Vagina (tissue), 2 donors: ENCODE measurements around the gene TRA2A. TPM values are rescaled to one million over a fixed set of nuclear protein-coding genes. Genes with fewer than 3 reads are reported as not detected.

Experiments used
- DNase-seq, 2 donors: peaks; one replicate each; pipeline ENCODE4 v3.0.0-alpha.2; 2017; ENCODE audit errors: extremely low spot score in 2 of 2
- H3K27ac ChIP-seq: fragments of 200-600 bp; sonication (generic); one replicate; pipeline ENCODE4 v1.5.1; 2019
- H3K27me3 ChIP-seq: fragments of 200-600 bp; sonication (generic); one replicate; pipeline ENCODE4 v1.5.1; 2019
- H3K36me3 ChIP-seq, 2 donors: fragments of 200-600 bp; sonication (generic); one replicate each; pipeline ENCODE4 v1.5.1; 2017 to 2019
- H3K4me1 ChIP-seq: fragments of 200-600 bp; sonication (generic); one replicate; pipeline ENCODE4 v1.5.1; 2019
- H3K4me3 ChIP-seq, 2 donors: fragments of 200-600 bp; sonication (generic); 1 replicate in 1 of 2; 2 replicates in 1 of 2; pipeline ENCODE4 v1.5.1; 2016 to 2019
- H3K9me3 ChIP-seq: fragments of 200-600 bp; sonication (generic); one replicate; pipeline ENCODE4 v1.5.1; 2019
- POLR2A ChIP-seq, 2 donors: fragments of 450-650 bp; IDR thresholded peaks; one replicate each; pipeline ENCODE4 v1.6.1; 2017; ENCODE audit warnings: antibody characterized with exemption in 2 of 2, mild to moderate bottlenecking in 2 of 2, moderate library complexity in 2 of 2
- POLR2AphosphoS5 ChIP-seq, 2 donors: sonication (generic); formaldehyde crosslinking; IDR thresholded peaks; one replicate each; pipeline ENCODE4 v1.9.0; 2017; ENCODE audit warnings: antibody characterized with exemption in 2 of 2, mild to moderate bottlenecking in 2 of 2, low read depth in 1 of 2; ENCODE audit not compliant: insufficient read depth in 1 of 2
- intact Hi-C: fragments of 100-400 bp; cut with DNase I; formaldehyde crosslinking; loops from one replicate; pipeline ENCODE4 v1.15.1; 2023
- total RNA-seq: library from RNA; depleted of rRNA; stranded (reverse); fragments of >200 nt; gene quantifications from one replicate; pipeline ENCODE4 v1.2.3, GENCODE V29; 2016
- TF ChIP-seq, protein P1 (sequence below), 3 experiments: fragments of 450-650 bp in 2 of 3; fragments of 200-600 bp in 1 of 3; sonication (generic) in 1 of 3; IDR thresholded peaks; one replicate each; pipeline ENCODE4 v1.5.1; 2017 to 2019; ENCODE audit warnings: antibody characterized with exemption in 3 of 3, mild to moderate bottlenecking in 2 of 3, moderate library complexity in 2 of 3

TRA2A gene
- total RNA-seq, 1 donor from 2014 or later: 71.7 TPM

DNA sequence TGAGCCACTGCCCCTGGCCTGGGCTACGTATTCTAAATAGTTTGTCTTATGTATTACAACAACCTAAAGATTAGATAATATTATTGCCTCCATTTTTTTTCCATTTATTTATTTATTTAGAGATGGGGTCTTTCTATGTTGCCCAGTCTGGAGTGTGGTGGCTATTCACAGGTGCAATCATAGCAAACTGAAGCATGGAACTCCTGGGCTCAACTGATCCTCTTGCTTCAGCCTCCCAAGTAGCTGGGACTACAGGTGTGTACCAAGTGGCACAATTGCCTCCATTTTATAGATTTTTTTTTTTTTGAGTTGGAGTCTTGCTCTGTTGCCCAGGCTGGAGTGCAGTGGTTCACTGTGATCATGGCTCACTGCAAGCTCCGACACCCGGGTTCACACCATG, 6.5 kb upstream of the TRA2A start:
- intact Hi-C loops: no loop called here

DNA sequence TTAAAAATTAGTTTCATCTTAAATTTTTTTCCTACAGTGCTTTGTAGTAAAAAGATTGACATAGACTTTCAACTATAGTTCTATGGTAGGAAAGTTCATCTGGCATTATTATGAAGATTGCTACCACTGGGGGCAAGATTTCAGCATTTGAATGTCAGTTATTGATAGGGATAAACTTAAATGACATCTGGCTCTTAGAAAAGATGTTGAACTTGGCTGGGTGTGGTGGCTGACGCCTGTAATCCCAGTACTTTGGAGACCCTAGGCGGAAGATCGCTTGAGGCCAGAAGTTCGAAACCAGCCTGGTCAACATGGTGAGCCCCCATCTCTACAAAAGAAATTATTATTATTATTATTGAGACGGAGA, 1.4 kb upstream of the TRA2A start:
- H3K4me3 ChIP-seq: no peak overlapping the region
- TF ChIP-seq, protein P1, sequence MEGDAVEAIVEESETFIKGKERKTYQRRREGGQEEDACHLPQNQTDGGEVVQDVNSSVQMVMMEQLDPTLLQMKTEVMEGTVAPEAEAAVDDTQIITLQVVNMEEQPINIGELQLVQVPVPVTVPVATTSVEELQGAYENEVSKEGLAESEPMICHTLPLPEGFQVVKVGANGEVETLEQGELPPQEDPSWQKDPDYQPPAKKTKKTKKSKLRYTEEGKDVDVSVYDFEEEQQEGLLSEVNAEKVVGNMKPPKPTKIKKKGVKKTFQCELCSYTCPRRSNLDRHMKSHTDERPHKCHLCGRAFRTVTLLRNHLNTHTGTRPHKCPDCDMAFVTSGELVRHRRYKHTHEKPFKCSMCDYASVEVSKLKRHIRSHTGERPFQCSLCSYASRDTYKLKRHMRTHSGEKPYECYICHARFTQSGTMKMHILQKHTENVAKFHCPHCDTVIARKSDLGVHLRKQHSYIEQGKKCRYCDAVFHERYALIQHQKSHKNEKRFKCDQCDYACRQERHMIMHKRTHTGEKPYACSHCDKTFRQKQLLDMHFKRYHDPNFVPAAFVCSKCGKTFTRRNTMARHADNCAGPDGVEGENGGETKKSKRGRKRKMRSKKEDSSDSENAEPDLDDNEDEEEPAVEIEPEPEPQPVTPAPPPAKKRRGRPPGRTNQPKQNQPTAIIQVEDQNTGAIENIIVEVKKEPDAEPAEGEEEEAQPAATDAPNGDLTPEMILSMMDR (IDR thresholded peaks at IDR 0.05): no peak
- TF ChIP-seq POLR2A (IDR thresholded peaks at IDR 0.05) (no peak), POLR2AphosphoS5 (IDR thresholded peaks at IDR 0.05; ENCODE audit: insufficient read depth in 1 of 2, low read depth in 1 of 2) (no peak)
- no peaks in the 10 kb centered on the region for H3K36me3 ChIP-seq
- H3K27ac ChIP-seq: no peak overlapping the region
- peaks cover 31% of the 10 kb centered on the region for H3K4me1 ChIP-seq
- no peak for DNase-seq
- no peaks in the 10 kb centered on the region for H3K9me3 ChIP-seq
- intact Hi-C loops: no loop called here
- no peaks in the 10 kb centered on the region for H3K27me3 ChIP-seq

More for the DNA sequence above, 6.5 kb upstream of the TRA2A start:
- DNase-seq: no peak
- Histone ChIP-seq H3K4me1 (no peaks in the 10 kb centered on the region), H3K27ac (no peak overlapping the region), H3K27me3 (no peaks in the 10 kb centered on the region), H3K36me3 (no peaks in the 10 kb centered on the region), H3K4me3 (no peak overlapping the region), H3K9me3 (no peaks in the 10 kb centered on the region)
- no peak for TF ChIP-seq POLR2A (IDR thresholded peaks at IDR 0.05)
- TF ChIP-seq POLR2AphosphoS5 (IDR thresholded peaks at IDR 0.05; ENCODE audit: insufficient read depth in 1 of 2, low read depth in 1 of 2): no peak
- TF ChIP-seq, protein P1 (IDR thresholded peaks at IDR 0.05): no peak

DNA sequence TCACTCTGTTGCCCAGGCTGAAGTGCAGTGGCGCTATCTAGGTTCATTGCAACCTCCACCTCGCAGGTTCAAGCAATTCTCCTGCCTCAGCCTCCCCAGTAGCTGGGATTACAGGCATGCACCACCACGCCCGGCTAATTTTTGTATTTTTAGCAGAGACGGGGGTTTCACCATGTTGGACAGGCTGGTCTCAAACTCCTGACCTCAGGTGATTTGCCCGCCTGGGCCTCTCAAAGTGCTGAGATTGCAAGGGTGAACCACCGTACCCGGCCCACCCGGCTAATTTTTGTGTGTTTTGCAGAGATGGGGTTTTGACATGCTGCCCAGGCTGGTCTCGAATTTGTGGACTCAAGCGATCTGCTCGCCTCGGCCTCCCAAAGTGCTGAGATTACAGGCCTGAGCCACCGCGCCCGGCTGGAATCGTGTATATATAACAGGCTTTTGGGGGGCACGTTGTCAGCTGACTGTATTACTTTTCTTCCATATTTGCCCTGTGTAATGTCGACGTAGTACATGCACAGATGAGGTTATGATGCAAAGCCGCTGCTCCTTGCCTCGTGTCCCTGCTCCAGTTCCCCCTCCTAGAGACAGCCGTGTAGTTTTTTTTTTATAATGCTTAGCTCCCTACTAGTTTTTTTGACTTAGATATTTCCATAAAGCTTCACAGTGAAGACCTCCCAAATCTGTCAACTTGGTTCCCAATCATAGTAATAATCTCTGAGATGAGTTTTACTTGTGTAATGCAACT, 883 bp upstream of the TRA2A start:
- H3K27ac ChIP-seq: peak overlapping the region; percentile 99
- peaks cover 37% of the 10 kb centered on the region for H3K4me1 ChIP-seq
- H3K27me3 ChIP-seq: no peaks in the 10 kb centered on the region
- intact Hi-C loops: no loop called here
- DNase-seq: peak in 1 of 2 donors; percentile 90
- H3K9me3 ChIP-seq: no peaks in the 10 kb centered on the region
- no peaks in the 10 kb centered on the region for H3K36me3 ChIP-seq
- TF ChIP-seq POLR2AphosphoS5 (IDR thresholded peaks at IDR 0.05; ENCODE audit: insufficient read depth in 1 of 2, low read depth in 1 of 2) (no peak), POLR2A (IDR thresholded peaks at IDR 0.05) (no peak)
- TF ChIP-seq, protein P1 (IDR thresholded peaks at IDR 0.05): no peak
- H3K4me3 ChIP-seq: peak overlapping the region; percentile 63 to 97

DNA sequence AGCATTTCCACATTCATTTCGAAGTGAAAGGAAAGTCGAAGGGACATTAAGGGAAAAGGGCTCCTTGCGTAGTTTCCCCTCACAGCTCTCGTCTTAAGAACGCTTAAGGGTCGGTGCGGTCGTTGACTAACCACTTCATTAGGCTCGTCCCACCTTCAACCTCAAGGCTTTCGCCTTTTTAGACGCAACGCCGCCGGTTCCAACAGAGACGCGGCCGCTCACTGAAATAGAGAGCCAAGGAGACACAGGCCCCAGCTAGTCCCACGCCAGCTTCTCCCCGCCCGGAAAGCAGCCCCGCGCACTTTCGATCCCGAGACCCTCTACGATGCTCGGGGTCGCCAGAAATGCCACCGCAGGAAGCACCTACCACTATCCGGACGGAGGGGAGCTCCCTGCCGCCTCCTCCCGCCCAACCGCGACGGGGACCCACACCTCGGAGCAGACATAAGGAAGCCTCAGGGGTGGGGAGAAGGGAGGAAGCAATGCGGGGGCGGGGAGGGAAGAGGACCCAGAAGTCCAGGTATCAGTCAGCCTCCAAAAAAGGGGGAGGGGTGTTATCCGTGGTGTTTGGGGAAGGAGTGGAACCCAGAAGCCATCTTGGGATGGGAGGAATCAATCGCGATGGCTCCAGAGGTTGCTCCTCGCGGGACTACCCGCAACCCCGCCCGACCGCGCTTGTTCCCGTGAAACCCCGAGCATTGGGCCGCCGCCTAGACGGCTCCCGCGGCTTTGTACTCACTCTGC, 559 bp downstream of the TRA2A start:
- Histone ChIP-seq H3K36me3 (no peaks in the 10 kb centered on the region), H3K4me1 (peaks cover 51% of the 10 kb centered on the region), H3K27ac (peak overlapping the region; percentile 99), H3K9me3 (no peaks in the 10 kb centered on the region), H3K27me3 (no peaks in the 10 kb centered on the region), H3K4me3 (peak overlapping the region; percentile 63 to 97)
- TF ChIP-seq, protein P1 (IDR thresholded peaks at IDR 0.05): no peak
- TF ChIP-seq POLR2AphosphoS5 (IDR thresholded peaks at IDR 0.05; ENCODE audit: insufficient read depth in 1 of 2, low read depth in 1 of 2) (no peak), POLR2A (IDR thresholded peaks at IDR 0.05) (no peak)
- no peak for DNase-seq
- intact Hi-C loops: no loop called here

DNA sequence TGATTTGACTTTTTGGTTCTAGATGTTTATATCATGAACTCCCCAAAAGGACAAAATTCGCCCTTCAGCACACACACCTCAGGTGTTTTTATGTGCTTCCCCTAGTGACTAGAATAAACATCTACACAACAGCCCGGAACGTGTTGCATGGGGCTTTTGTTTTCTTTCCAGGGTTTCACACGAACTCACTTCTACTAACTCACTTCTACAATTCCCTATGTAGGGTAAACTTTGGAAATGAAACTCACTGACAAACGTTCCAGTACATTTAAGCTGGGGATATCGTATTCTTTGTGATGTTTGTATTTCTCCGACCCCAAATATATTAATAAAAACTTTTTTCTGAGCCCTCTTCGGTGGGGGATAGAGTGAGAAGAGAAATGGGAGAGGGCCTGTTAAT, 1.4 kb downstream of the TRA2A start:
- Histone ChIP-seq H3K9me3 (no peaks in the 10 kb centered on the region), H3K36me3 (no peaks in the 10 kb centered on the region), H3K4me1 (peaks cover 59% of the 10 kb centered on the region), H3K27ac (peak overlapping the region; percentile 99), H3K27me3 (no peaks in the 10 kb centered on the region), H3K4me3 (peak overlapping the region; percentile 63 to 97)
- DNase-seq: no peak
- intact Hi-C loops: no loop called here
- peak in 1 of 2 donors; percentile 48 for TF ChIP-seq POLR2AphosphoS5 (IDR thresholded peaks at IDR 0.05; ENCODE audit: insufficient read depth in 1 of 2, low read depth in 1 of 2)
- TF ChIP-seq, protein P1 (IDR thresholded peaks at IDR 0.05): no peak
